ENCODE results near the gene C1R.

DNA sequence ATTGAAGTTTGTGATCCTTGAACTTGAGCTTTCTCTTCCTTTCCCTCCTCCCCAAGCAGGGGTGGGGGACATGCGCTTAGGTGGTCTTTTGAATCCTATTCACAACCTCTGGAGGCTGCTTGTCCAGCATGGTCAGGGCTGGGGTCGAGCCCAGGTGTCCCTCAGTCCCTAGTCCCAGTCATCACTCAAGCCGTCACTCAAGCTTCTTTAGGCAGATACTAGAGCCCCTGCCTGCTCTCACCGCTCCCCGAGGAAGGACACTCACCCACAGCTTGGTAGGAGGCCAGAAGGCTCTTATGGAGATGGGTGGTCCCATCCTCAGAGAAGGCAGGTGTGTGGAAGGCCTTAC lies 17.3 kb upstream of the C1R start:
- TF ChIP-seq EZH2phosphoT487 (IDR thresholded peaks at IDR 0.05; ENCODE audit: borderline replicate concordance, low read depth) (no peak), EP300 (IDR thresholded peaks at IDR 0.05; ENCODE audit: borderline replicate concordance in 1 of 2, low read depth in 1 of 2, low read length in 1 of 2) (no peak), MEF2A (IDR thresholded peaks at IDR 0.05; ENCODE audit: borderline replicate concordance, low read depth) (no peak), NRF1 (IDR thresholded peaks at IDR 0.05; ENCODE audit: low read depth, low read length) (no peak), POLR2AphosphoS5 (IDR thresholded peaks at IDR 0.05; ENCODE audit: low read depth, low read length) (no peak), TAF1 (IDR thresholded peaks at IDR 0.05; ENCODE audit: borderline replicate concordance, low read depth, low read length) (no peak), RAD21 (IDR thresholded peaks at IDR 0.05; ENCODE audit: low read length) (no peak), JUND (IDR thresholded peaks at IDR 0.05) (no peak)
- TF ChIP-seq, protein P1, sequence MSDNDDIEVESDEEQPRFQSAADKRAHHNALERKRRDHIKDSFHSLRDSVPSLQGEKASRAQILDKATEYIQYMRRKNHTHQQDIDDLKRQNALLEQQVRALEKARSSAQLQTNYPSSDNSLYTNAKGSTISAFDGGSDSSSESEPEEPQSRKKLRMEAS (IDR thresholded peaks at IDR 0.05; ENCODE audit: low read depth): no peak
- TF ChIP-seq, protein P2, sequence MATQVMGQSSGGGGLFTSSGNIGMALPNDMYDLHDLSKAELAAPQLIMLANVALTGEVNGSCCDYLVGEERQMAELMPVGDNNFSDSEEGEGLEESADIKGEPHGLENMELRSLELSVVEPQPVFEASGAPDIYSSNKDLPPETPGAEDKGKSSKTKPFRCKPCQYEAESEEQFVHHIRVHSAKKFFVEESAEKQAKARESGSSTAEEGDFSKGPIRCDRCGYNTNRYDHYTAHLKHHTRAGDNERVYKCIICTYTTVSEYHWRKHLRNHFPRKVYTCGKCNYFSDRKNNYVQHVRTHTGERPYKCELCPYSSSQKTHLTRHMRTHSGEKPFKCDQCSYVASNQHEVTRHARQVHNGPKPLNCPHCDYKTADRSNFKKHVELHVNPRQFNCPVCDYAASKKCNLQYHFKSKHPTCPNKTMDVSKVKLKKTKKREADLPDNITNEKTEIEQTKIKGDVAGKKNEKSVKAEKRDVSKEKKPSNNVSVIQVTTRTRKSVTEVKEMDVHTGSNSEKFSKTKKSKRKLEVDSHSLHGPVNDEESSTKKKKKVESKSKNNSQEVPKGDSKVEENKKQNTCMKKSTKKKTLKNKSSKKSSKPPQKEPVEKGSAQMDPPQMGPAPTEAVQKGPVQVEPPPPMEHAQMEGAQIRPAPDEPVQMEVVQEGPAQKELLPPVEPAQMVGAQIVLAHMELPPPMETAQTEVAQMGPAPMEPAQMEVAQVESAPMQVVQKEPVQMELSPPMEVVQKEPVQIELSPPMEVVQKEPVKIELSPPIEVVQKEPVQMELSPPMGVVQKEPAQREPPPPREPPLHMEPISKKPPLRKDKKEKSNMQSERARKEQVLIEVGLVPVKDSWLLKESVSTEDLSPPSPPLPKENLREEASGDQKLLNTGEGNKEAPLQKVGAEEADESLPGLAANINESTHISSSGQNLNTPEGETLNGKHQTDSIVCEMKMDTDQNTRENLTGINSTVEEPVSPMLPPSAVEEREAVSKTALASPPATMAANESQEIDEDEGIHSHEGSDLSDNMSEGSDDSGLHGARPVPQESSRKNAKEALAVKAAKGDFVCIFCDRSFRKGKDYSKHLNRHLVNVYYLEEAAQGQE (IDR thresholded peaks at IDR 0.05; ENCODE audit: low read depth, low read length): no peak
- TF ChIP-seq, protein P3, sequence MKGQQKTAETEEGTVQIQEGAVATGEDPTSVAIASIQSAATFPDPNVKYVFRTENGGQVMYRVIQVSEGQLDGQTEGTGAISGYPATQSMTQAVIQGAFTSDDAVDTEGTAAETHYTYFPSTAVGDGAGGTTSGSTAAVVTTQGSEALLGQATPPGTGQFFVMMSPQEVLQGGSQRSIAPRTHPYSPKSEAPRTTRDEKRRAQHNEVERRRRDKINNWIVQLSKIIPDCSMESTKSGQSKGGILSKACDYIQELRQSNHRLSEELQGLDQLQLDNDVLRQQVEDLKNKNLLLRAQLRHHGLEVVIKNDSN (IDR thresholded peaks at IDR 0.05; ENCODE audit: borderline replicate concordance, low read depth): no peak
- TF ChIP-seq, protein P4, sequence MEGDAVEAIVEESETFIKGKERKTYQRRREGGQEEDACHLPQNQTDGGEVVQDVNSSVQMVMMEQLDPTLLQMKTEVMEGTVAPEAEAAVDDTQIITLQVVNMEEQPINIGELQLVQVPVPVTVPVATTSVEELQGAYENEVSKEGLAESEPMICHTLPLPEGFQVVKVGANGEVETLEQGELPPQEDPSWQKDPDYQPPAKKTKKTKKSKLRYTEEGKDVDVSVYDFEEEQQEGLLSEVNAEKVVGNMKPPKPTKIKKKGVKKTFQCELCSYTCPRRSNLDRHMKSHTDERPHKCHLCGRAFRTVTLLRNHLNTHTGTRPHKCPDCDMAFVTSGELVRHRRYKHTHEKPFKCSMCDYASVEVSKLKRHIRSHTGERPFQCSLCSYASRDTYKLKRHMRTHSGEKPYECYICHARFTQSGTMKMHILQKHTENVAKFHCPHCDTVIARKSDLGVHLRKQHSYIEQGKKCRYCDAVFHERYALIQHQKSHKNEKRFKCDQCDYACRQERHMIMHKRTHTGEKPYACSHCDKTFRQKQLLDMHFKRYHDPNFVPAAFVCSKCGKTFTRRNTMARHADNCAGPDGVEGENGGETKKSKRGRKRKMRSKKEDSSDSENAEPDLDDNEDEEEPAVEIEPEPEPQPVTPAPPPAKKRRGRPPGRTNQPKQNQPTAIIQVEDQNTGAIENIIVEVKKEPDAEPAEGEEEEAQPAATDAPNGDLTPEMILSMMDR (IDR thresholded peaks at IDR 0.05): no peak
- TF ChIP-seq, protein P5, sequence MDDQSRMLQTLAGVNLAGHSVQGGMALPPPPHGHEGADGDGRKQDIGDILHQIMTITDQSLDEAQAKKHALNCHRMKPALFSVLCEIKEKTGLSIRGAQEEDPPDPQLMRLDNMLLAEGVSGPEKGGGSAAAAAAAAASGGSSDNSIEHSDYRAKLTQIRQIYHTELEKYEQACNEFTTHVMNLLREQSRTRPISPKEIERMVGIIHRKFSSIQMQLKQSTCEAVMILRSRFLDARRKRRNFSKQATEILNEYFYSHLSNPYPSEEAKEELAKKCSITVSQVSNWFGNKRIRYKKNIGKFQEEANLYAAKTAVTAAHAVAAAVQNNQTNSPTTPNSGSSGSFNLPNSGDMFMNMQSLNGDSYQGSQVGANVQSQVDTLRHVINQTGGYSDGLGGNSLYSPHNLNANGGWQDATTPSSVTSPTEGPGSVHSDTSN (IDR thresholded peaks at IDR 0.05): no peak

All from SK-N-SH (cell line).